C4-2B (cell line): ENCODE data around the gene LRRC70.

Experiments
- H3K27ac ChIP-seq: fragments of 450-650 bp; 2 replicates; pipeline ENCODE4 v1.5.1; 2017
- CTCF ChIP-seq: fragments of 450-650 bp; conservative IDR thresholded peaks from 2 replicates; pipeline ENCODE4 v1.5.1; 2017; ENCODE audit warnings: mild to moderate bottlenecking
- ZFX ChIP-seq: fragments of 450-650 bp; IDR thresholded peaks from 2 replicates; pipeline ENCODE4 v1.6.1; 2017

Gene LRRC70

GRCh38 chr5:62547945-62548630 is 30.5 kb upstream of the LRRC70 start:
- no peak for TF ChIP-seq CTCF
- TF ChIP-seq ZFX: no peak
- H3K27ac ChIP-seq: no peak overlapping the region

DNA sequence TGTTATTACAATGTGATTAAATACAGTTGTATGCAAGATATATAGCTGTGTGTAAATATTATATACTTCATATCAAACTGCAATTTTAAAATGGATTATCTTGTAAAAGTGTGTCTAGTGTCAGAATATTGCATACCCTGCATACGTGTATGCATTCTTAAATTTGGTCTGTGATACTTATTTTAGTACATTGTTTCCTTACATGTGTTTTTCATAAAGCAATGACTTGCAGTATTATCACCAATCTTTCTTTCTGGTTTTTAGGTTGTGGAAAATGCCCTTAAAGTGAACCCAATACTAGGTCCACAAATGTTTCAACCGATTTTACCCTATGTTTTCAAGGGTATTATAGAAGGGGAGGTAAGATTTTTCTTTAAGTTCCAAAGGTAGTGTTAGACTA is 28.5 kb upstream of the LRRC70 start:
- H3K27ac ChIP-seq: no peak overlapping the region
- no peak for TF ChIP-seq CTCF
- TF ChIP-seq ZFX: no peak

GRCh38 chr5:62555930-62556329 is 22.7 kb upstream of the LRRC70 start:
- no peak overlapping the region for H3K27ac ChIP-seq
- TF ChIP-seq ZFX (no peak), CTCF (no peak)

DNA sequence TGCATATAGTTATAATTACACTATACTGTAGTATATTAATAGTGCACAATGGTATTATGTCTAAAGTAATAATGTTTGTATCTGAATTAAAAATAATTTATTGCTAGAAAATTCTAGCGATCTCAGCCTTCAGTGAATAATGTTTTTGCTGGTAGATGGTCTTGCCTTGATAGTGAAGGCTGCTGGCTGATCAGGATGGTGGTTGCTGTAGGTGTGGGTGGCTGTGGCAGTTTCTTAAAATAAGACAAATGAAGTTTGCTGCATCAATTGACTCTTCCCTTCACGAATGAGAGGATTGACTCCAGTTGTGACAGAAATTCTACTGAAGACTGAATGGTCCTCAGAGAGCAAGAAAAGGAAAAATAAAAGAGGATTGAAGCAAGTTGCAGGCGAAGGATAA is 19.7 kb upstream of the LRRC70 start:
- TF ChIP-seq CTCF: no peak

DNA sequence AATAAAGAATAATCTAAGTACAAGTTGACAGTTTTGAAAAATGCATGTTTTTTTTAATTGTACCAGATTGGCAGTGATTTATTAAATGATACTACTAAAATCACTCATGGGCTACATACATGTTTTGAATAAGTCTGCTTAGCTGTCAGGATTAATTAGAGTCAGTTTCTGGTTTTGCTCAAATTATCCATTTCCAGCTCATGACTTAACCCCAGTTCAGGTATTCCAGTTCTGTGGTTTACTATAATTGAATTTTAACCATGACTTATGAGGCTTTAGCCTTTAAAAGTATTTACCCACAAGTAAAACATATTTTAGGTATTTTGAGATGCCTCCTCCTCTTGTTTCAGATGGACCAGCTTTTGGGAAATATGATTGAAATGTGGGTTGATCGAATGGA is 17.8 kb upstream of the LRRC70 start:
- TF ChIP-seq CTCF (no peak), ZFX (no peak)
- no peak overlapping the region for H3K27ac ChIP-seq

More for the DNA sequence above, 19.7 kb upstream of the LRRC70 start:
- H3K27ac ChIP-seq: no peak overlapping the region

GRCh38 chr5:62561896-62562295 is 16.7 kb upstream of the LRRC70 start:
- H3K27ac ChIP-seq: no peak overlapping the region
- no peak for TF ChIP-seq CTCF
- no peak for TF ChIP-seq ZFX

- TF ChIP-seq CTCF: no peak; the same call in 1 of the 2 replicates
- TF ChIP-seq ZFX: no peak
These were observed 15.8 kb upstream of the LRRC70 start for GRCh38 chr5:62562867-62563266.

More at GRCh38 chr5:62562867-62563266, 15.8 kb upstream of the LRRC70 start:
- H3K27ac ChIP-seq: no peak overlapping the region
